Fibroblast of skin of right biceps (primary cell): ENCODE measurements around the gene TMPRSS11A.

Experiments used
- DNase-seq: peaks from one replicate; pipeline ENCODE4 v3.0.0-alpha.2; 2013

TMPRSS11A gene, protein sequence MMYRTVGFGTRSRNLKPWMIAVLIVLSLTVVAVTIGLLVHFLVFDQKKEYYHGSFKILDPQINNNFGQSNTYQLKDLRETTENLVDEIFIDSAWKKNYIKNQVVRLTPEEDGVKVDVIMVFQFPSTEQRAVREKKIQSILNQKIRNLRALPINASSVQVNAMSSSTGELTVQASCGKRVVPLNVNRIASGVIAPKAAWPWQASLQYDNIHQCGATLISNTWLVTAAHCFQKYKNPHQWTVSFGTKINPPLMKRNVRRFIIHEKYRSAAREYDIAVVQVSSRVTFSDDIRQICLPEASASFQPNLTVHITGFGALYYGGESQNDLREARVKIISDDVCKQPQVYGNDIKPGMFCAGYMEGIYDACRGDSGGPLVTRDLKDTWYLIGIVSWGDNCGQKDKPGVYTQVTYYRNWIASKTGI

DNA sequence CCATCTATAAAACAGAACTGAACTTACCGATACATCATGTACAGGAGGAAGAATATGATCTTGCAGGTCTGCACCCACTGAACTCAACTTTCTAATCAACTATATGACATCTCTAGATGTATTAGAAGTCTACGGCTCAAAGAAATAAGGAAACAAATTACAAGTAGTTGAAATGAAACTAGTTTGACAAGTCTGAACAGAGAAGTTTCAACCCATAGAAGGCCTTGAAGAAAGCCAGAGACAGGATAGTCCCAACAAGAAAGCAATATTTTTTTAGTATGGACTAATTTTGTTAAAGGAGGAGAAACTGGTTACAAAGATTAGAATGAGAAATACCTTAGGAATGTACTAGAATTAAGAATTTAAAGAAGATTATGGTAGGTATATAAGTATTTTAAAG, at the start of gene TMPRSS11A:
Gene TMPRSS11A (minus strand): TSS at position 138 of the 400 bp plus-strand sequence. CDS start 100 bp downstream, at position 38.
- DNase-seq = no peak

DNA sequence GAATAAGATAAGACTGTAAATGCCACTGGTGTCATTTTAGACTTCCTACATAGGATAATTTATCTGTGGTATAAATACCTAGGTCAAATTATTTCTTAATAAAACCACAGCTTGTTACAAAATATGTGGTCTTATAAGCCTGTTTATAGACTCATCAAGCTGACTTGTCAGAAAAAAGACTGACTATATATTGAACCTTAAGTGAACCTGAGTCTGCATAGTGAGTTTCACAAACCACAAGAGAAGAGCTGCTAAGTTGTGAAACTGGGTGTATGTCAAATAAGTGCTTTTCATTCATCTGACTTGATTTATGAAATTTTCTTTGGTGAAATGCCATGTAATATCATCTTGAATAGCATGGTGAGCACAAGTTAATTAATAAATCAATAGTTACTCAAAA, 48.4 kb upstream of the TMPRSS11A start:
- no peak for DNase-seq

DNA sequence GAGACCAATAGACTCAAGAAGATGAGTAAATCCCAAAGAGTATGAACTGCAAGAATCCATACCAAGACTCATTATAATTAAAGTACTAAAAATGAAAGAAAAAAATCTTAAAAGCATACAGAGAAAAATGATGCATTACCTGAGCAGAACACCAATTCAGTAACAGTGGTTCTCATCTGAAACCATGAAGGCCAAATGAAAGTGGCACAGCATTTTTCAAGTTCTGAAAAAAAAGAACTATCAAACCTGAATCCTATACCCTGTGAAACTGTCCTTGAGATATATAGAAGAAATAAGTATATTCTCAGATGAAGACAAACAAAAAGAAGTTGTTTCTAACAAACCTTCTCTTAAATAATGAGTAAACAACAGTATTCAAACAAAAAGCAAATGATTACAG, 39.6 kb upstream of the TMPRSS11A start:
- no peak for DNase-seq

DNA sequence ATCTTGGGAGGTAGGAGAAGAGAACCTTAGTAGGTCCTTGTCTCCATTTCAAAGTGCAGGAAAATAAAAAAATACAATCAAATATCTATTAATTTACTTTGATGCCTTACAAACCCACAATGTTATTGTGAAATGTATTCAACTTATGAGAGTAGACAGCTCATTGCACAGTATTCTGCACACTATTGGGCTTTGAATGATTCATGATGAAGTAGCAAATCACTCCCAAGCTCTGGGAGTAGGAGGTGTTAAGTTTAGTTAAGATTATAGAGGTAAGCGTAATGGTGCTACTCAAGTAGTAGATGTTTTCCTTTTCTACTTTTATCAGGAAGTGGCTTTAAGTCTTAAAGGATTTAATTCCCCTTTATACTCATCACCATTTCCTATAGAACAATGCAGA, 32.8 kb upstream of the TMPRSS11A start:
- DNase-seq = no peak

DNA sequence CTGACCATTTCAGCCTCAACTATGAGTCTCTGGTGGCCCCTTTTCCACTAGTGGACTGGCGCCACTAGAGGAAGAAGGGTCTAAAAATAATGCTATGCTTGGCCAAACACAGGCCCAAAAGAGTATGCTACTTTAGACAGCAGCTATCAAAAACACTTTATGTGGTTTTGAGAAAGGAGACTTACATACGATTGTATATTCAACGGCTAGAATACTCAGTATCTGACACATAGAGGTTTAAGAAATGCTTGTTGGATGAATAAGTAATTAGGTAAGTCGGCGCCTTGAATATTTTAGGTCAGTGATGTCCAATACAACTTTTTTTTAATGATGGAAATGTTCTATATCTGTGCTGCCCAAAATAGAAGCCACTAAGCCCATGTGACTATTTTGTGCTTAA, 25.7 kb upstream of the TMPRSS11A start:
- DNase-seq = peak; percentile 59

DNA sequence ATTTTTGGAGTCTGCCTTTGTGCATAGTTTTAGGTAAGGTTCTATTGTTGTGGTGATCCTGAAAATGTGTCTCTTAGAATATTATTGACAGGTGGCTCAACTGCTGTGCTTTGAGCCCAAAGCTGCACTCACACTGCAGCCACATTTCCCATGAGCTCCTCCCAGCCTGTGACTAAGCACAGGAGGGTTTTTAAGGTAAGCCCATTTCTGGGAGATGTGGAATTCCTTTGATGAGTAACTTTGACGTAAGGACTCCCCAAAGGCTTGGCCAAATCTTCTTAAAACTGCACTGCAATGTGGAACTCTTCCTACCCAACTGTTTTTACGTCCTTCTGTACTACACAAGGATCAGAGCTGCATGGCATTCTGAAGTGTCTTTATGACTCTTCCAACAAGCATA, 20.0 kb upstream of the TMPRSS11A start:
- DNase-seq = peak; percentile 5

DNA sequence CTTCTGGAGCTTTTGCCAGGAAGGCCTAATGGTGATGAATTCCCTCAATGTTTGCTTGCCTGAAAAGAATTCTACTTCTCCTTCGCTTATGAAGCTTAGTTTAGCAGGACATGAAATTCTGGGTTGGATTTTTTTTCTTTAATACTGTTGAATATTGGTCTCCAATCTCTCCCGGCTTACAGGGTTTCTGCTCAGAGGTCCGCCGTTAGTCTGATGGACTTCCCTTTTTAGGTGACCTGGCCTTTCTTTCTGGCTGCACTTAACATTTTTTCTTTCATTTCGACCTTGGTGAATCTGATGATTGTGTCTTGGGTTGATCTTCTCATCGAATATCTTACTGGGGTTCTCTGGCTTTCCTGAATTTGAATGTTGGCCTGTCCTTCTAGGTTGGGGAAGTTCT, 17.2 kb upstream of the TMPRSS11A start:
- DNase-seq = no peak

DNA sequence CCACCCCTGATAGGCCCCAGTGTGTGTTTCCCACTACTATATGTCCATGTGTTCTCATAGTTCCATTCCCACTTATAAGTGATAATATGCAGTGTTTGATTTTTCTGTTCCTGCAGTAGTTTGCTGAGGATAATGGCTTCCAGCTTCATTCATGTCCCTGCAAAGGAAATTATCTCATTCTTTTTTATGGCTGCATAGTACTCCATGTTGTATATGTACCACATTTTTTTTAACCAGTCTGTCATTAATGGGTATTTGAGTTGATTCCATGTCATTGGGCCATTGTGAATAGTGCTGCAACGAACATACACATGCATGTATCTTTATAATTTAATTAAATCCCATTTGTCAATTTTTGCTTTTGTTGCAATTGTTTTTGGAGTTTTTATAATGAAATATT, 10.3 kb upstream of the TMPRSS11A start:
- DNase-seq = no peak

DNA sequence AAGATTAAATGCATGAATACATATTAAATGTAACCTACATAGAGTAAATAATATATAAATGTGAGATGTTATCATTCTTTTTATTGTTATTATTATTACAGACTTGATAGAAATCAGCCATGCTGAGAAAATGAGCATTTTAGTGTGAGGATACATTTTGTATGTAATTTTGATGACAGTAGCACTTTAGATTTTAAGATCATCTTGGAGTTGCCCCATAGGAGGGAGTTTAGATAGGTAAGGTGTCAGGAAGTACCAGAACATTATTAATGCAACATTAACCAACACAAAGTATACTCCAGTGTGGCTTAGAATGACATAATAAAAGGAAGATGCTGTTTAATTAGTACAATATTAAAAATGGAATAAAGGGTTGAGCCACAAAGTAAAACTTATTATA, 8.4 kb downstream of the TMPRSS11A start:
- DNase-seq = no peak

DNA sequence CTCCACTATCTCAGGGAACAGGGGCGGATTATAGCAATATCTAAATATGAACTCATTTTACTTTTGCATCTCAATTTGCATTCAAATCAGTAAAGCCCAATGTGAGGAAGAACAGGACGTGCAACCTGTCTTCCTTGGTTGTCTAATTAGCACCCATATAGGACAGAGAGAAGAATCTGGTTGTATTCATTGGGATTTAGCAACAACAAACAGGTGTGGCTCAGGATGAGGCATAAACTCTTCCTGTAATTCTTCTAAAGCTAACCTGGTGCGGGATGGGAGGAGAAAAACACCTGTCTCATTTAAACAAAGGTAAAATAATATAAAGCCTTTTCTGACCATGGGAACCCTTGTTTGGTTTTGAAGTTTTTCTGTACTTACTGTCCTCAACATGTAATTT, 22.2 kb downstream of the TMPRSS11A start:
- no peak for DNase-seq

DNA sequence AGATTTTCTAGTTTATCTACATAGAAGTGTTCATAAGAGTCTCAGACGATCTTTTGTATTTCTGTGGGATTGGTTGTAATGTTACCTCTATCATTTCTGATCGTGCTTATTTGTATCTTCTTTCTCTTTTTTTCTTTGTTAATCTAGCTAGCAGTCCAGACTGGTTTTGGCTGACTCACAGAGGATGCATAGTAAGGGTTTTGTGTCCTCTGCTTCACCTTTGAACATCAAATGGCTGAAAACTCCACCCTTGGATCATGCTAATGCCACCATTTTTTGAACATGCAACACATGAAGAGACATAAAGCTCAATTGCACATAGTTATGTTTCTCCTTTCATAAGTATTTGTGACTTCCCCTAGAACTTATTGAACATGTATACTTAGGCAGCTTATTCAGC, 22.8 kb downstream of the TMPRSS11A start:
- no peak for DNase-seq

DNA sequence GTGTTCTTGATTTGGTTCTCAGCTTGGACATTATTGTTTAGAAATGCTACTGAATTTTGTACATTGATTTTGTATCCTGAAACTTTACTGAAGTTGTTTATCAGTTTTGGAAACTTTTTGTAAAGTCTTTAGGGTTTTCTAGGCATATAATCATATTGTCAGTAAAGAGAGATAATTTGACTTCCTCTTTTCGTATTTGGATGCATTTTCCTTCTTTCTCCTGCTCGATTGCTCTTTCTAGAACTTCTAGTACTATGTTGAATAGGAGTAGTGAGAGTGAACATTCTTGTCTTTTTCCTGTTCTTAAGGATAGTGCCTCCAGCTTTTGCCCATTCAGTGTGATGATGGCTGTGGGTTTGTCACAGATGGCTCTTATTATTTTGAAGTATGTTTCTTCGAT, 24.1 kb downstream of the TMPRSS11A start:
- DNase-seq = no peak

DNA sequence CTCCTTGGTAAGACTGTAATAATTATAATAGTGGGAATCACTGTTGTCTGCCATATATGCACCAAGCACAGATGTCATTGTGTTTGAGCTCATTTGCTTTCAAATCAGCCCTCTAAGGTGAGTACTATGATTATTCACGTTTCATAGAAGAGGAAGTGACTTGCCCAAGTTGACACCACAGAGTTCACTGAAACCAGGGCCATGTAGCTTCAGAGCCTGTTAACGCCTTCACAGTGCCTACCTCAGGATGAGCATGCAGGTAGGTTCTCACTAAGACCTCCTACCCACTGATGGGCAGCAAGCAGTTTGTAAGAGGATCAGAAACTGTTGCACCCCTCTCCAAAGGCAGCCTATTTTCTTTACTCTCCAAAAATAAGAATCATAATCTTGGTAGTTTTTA, 27.4 kb downstream of the TMPRSS11A start:
- DNase-seq = no peak

DNA sequence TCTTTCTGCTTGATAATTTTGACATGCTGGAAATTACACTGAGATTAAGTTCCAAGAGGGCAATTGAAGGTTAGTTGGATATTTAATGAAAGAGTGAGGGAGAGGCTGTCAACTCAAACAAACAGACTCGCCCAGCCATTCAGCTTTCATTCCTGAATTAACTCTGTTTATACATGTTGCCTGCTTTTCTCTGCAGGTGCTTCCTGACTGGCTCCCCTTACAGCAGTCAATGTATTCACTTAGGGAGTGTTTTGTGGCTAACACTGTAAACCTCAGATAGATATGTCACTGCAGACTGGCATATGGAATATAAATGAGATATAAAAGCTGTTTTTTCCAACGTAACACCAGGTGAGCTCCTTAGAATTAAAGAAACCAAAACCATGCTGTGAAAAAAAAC, 28.7 kb downstream of the TMPRSS11A start:
- no peak for DNase-seq

DNA sequence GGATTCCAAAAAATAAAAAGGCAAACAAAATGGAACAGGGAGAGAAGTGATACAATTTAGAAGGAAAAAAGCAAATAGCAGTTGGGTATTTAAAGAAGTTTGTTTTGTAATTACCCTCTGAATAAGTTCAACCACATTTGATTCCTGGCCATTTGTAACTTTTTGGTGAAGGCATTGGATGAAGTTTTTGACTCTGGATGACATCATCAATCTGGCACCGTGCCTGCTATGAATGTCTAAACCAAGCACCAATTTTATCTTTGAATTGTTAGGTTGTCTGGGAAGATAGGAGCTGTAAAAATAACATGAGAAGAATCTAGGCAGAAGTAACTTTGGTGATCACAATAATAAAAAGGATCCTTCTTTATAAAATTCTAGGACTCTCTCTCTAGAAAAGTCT, 29.5 kb downstream of the TMPRSS11A start:
- DNase-seq = peak; percentile 45

DNA sequence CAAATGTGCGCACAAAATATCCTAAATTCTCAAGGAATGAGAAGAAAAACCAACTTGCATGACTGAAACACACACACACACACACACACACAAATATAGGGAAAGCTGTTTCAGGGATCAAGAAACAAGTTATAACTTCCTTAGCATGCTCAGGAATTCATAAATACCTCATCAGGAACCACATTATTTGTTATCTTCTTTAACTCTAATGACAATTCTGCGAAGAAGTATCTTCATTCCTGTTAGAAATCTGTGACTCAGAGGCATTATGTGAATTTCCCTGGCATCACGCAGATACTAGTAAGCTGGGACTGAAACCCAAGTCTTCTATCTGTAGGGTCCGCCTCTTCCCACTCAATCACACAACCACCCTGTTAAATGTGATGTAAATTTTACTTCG, 30.3 kb downstream of the TMPRSS11A start:
- peak; percentile 29 for DNase-seq

DNA sequence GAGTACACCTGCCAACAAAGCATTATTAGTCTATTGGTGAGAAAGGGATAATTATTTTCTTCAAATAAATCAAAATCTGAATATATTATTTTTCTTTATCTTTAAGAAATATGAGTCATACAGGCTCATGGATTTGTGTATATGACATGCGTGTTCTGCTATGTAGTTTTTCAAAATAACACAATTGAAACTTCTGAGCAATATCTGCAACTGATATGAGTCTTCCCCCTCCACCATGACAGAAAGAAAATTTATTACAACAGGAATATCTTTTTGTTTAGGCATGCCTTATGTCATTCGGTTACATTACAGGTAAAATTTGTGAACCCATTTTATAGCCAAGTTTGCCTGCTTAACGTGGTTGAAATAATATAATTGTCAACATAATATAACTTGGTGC, 32.0 kb downstream of the TMPRSS11A start:
- DNase-seq = no peak

DNA sequence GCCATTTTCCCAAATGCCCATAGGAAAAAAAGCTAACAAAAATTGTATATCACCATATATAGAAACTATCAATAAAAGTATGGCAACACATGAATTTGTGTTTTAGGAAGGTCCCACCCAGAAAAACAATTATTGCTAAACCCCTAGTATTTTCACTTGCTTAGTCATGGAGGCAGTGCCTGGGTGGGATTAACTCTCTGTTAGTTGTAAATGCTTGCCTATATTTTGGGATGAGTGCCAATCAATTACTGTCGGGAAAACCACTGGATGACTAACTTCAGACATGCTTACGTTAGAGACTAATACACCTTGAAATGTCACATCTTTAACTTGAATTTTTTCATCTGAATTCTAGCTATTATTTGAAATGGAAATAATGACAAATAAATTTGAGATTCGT, 33.9 kb downstream of the TMPRSS11A start:
- peak; percentile 88 for DNase-seq

DNA sequence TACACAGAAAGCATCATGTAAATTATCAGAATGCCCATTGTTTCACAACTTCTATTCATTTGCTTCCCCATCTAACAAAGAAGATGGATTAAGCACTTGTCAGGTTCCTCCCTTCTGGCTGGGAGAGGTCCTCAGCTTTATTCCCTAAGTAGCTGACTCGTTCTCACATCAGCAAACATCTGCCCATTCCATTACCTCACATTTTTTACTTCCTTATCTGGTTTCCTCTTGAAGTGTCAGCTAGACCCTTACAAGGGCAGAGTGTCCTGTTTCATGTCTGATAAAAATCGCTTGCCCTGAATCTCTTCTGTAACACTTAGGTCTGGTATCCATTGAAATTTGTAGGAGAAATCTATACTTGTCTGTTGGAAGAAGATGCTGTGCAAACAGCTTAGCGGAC, 34.7 kb downstream of the TMPRSS11A start:
- DNase-seq = peak; percentile 4

DNA sequence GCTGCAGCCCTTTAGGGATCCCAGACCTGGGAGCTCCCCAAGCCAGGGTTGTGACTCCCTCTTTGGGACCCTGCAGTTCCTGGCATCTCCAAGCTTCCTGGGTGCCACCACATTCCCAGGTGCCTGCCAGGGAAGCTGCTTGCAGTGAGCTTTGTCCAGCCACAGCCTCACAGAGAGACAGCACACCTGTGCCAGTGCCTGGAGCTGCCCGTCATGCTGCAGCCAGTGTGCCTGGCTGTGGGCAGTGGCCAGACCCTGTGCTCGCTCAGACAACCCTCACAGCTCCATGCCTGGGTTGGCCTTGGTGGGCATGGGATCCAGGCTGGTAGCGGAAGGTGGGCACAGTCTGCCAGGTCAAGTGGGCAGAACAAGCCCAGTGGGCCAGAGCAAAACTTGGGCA, 36.0 kb downstream of the TMPRSS11A start:
- DNase-seq = no peak

DNA sequence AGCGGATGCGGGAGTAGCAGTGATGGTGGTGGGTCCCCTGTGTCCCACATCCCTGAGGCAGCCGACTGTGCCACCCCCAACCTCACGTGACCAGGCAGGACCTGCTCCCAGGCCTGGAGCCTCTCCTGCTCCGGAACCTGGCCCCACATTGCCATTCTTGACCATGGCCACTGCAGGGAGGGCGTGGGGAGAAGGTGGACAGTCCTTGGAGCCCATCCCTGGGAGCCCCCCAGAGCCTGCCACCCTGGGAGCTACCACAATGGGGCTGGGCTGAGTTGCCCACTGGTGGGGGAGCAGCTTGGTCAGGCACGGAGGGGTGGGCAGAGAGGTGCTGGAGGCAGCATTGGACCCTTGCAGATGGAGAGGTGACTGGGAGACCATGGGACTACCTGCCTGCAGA, 36.8 kb downstream of the TMPRSS11A start:
- DNase-seq = no peak

DNA sequence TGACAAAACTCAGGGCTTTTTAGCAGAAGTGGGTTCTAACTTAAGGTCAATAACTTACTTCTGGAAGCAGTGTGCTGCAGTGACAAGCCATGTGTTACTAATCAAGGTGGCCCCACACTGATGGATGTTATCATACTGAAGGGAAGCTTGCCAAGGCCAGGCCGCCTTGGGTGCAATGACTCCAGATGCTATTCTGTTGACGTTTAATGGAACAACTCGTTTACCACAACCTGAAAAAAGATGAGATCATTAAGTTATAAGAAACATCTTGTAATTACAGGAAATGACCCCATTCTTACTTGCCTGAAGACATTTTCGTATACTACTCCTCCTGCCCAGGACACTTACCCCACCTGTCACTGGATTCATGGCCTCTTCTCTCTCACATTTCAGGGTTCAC, 40.6 kb downstream of the TMPRSS11A start:
- peak; percentile 78 for DNase-seq

DNA sequence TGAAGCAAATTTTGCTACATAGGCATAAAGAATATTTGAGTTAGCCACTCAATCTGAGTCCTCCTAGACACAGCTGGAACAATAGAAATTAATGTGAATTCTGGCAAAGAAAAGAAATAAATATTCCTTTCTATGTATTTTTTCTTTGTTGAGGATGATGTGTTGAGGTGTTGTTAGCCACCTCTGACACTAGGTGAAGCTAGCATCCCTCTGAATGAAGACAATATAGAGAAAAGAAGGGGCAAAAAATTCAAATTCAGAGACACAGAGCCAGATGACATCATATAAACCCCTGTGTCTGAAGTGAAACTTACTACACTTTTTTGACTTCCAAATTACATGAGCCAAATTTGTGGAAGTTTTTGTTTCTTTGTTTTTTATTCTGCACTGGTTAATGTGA, 44.9 kb downstream of the TMPRSS11A start:
- peak; percentile 8 for DNase-seq

DNA sequence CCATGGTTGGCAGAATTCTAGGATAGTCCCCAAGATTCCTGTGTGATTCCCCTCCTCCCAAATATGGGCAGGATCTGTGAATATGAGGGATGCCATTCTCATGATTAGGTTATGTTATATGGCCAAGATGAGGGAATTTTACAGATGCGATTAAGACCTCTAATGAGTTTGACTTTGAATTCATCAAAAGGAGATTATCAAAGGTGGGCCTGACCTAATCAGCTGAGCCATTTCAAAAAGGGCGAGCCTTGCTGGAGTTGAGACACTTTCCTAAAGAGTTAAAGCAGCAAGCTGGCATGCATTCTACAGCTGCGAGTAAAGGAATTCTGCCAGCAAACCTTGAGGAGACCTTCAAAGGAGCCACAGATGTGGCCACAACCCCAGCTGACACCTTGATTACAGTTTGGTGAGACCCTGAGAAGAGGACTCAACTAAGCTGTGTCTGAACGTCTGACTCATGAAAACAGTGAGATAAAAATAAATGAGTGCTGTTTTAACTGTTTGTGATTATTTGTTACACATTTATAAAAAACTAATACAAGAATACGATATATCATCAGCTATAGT, 47.8 kb downstream of the TMPRSS11A start:
- no peak for DNase-seq

DNA sequence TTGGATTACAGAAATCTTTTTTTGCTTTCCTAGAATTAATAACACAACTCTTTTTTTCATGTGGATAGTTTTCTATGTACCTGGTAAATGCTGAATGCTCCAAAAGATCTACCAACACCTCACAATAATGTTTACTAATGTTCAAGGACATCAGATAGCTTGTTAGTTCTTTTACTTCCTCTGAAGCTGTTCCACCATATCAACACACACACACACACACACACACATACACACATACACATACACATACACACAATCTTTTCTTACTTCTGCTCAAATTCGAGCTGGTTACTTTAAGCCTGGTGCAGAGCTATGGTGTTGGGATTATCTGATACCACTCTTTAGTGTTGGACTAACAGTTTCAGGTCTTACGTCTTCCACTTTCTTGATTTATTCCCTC, 51.2 kb downstream of the TMPRSS11A start:
- no peak for DNase-seq
